NCI-H2196 treated with DMSO at 0.1 percent for 48 hours (cell line): ENCODE results near the gene CHRNA4.

ENCODE experiments used
- DNase-seq: peaks from one replicate; lab custom pipeline; 2025; ENCODE audit not compliant: unreplicated experiment; lab: John Stamatoyannopoulos, UW

CHRNA4 gene

DNA sequence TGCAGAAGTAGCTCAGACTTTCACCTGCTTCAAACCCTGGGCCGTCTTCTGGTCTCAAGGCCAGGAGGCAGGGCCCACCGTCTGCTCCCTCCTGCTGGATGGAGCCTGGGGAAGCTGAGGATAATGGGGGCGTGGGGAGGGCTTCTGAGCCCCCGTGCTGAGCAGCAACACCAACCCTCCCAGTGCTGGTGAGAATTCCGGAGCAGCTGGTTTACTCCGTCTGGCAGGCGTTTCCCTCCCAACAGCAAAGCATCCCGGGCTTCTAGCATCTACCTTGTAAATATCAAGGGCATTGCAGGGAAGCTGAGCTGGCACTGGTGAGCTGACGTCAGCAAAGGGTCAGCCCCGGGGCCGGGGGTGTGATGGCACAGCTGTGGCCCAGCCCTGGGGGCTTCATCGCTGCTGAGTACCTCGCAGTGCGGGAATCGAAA, 16.8 kb upstream of the CHRNA4 start:
- no peak for DNase-seq

DNA sequence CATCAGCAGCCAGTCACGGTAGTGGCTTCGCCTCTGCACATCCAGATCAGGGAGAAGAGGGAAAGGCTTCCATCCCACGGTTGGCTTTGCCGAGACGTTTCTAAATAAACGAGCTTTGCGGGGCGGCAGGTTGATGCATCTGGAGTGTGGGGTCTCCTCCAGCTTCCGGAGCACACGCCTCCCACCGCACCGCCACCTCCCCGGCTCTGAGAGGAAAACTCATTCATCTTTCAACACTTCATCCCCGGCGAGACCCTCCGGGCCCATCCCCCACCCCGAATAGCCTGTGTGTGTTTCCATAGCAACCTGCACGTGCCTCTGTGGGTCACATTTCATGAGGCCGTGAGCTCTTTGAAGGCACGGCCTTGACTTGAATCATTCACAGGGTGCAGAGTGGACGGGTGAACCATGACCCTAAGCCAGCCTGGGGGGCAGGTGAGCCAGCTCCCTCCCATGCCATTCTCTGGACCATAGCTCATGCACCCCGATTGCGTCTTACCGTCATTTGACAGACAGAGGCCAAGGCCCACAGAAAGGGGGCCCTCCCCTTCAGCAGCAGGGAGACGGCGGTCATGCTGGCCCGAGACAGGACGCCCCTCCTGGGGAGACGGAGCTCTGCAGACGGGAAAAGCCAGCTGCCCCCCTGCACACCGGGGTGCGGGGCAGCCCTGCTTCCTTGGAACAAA, 16.2 kb upstream of the CHRNA4 start:
- no peak for DNase-seq

DNA sequence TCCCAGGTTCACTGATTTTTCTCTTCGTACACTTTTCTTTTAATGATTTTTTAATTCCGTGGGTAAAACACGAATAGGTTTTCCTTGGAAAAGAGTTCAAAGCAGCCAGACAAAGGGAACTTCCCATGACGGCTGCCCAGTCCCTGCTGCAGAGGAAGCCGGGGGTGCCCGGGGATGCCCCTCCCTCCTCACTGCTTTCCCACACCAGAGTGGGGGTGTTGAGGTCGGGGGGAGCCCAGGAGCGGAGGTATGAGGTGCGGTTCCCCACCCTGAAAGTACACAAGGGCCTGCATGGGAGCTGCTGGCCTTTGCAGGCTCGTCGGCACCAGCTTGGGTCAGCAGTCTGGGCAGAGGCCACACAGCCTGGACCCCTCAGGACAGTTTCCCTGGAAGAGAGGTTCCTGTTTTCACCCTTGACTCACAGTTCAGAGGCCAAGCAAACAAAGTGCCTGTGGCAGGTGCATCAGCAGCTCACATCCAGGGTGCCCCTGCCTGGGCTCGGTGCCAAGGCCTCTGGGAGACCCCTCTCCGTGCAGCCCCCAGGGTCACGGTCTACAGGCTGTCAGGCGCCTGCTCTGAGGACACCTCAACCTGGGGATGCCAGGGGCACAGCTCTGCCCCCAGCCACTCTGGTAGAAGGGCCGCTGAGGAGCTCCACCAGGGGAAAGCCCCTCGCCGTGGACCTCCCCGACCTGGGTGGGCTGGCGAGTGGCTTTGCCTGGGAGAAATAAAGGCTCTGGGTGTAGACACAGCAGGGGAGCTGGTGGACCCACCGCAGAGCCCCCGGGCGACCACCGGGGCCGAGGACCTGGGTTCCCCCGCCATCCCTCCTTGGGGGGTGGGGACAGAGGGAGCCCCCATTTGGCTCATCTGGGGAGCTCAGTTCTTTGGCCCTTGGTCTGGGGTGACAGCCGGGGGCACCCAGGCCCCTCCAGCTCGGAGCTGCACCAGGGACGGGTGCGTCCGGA, 15.4 kb upstream of the CHRNA4 start:
- DNase-seq, result no peak

DNA sequence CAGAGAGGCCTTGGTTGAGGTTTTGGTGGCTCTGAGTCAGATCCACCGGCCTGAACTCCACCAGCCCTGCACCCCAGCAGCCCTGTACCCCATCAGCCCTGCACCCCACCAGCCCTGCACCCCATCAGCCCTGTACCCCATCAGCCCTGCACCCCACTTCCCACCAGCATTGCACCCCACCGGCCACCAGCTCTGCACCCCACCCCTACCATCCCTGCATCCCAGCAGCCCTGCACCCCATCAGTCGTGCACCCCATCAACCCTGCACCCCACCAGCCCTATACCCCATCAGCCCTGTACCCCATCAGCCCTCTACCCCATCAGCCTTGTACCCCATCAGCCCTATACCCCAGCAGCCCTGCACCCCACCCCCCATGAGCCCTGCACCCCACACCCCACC, 14.3 kb upstream of the CHRNA4 start:
- DNase-seq, result no peak

DNA sequence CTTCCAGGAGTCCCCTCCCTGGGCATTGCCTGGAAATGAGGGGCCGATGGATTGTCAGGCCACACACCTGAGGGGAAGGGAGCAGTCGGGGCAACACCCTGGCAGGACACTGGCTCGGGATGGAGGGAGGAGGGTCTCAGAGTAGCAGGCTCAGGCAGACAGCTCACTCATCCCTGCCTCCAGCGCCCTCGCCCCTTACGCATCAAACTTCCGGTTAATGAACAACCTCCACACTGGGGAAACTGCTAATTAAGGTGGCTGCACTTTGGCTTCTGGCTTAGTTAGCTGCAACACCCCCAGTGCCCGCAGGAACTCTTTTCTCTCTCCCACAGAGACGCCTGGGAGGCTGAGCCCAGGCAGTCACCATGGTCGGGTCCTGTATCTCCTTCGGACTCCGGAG, 13.4 kb upstream of the CHRNA4 start:
- no peak for DNase-seq

DNA sequence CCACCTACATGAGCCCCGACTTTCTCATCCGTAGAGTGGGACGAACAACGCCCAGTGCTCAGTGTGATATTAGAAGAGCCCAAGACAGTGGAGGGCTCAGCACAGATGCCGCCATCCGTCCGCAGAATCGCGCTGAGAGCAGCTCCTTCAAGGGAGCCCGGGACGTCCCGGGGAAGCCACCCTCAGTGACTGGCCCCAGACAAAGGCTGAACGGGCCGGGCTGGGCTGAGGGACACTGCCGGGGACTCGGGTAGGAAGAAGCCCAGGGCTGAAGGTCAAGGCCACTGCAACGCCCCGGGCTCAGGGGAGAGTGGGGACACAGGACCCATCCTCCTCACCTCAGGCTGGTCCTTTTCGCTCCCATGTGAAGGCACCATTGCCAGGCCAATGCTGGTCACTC, 12.8 kb upstream of the CHRNA4 start:
- no peak for DNase-seq

DNA sequence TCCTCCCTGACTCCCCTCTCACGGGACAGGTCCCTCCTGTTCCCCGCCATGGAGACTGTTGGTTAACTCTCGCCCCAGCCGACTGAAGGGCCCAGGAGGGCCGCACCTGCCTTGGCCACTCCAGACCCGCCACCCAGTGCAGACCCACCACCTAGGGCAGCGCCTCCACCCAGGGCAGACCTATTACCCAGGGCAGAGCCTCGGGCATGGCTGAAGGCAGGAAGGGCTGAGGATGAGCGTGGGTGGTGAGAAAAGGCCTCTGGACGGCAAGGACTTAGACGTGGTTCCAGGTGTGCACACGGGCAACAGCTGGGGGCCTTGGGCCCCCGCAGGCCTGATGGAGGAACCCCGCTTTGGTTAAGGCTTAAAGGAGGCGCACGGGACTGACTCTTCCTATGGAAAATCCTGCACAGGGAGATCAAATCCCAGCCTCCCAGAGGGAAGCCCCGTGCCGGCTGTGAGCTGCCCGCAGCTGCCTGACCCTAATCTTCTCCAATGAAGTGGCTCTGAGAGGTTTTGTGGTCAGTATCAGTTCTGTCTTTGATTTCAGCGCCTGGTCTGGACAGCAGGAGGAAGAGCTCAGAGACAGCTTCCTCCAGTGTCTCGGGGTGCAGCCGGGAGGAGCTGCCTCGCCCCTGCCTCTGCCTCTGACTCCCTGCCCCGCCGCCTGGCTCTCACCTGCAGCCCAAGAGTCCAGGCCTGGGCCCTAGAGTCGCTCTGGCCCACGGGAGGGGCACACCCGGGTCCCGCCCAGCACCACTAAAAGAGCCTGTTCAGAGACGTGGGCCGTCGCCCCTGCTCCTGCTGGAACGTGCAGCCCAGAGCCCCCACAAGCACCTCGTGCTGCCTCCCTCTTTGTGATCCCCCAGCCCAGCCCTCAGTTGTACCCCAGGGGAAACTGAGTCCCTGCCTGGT, 12.1 kb upstream of the CHRNA4 start:
- no peak for DNase-seq

DNA sequence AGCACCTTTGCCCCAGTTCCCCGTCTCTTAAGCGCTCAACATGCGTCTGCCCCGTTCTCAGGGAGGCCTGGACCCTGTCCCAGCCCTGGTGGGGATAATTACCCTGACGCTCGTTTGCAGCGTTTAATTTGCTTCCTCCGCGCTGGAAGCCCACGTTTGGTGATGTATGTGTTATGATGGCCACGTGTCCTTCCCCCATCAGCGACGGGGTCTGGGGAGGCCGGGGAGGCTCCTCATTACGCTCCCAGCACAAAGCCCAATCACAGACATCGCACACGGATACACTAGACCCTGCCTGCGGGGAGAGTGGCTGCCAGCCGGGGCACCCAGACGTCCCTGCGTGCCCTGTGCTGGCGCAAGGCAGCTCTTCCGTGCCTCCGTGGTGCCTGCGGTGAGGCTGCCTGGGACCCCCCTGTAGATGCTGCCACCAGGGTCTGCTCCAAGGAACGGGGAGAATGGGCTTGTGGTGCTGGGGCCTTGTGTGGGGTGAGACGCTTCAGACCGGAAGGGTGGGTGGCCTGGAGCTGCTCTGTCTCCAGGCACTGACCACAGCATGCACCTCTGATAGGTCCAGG, 10.2 kb upstream of the CHRNA4 start:
- DNase-seq, result no peak

DNA sequence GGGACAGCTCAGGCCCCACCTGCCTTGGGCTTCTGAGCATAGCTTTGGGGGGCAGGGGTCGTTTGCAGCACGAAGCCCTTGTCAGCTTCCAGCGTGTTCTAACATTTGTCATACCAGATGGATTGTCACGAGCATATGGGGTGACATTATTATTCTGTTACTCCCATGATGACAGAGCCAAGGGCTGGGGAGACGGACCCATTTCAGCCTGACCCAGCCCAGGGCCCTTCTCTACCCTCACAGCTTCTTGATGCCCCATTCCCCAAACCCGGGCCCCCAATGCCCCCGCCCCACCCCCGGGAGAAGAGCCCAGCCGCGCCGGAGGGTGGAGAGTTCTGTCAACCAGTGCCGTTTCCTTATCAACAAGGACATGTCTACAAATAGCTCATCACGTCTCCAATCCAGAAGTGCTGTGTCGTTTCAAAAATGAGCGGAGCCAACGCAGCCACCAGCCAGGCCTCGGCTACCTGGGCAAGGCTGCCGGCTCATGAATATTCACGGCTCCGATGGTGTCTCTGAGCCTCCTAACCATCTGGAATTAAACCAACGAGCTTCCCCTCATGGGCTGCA, 9.6 kb upstream of the CHRNA4 start:
- no peak for DNase-seq

DNA sequence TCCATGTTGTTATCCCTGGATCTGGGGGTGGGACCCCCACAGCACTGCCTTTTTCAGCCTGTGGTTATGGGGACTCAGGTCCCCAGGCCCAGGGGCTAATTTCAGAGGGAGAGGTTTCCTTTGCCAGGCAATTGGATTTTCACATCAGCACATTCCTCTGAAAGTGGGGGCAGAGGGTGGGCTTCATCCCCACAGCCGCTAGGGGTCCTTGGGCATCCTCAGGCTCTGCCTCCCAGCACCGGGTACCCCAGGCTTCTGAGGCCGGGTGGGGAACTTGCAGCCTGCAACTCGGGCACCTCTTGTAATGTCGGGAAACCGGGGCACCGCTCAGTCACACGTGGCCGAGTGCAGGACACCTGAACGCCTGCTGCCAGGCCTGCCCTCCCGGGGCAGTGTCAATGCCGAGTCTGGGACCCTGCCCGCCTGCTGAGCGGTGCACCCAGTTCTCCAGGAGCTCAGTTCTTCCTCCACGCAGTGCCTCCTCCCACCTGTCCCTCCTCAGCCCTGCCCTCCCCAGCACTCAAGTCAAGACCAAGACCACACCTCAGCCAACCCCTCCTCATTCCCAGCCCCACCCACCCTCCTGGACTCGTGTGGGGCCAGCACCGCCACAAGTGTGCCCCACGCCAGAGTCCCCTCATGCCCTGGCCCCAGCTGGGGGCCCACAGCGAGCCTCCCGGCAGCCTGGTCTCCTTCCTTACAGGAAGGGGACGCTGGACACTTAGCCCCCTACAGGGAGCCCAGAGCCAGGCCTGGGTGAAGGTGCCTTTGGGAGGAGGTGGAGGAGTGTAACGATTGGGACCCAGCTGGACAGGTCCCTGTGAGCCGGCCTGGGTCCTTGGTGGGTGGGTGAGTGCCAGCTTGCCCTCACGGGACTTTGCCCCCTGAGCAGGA, 8.8 kb upstream of the CHRNA4 start:
- DNase-seq, result no peak

DNA sequence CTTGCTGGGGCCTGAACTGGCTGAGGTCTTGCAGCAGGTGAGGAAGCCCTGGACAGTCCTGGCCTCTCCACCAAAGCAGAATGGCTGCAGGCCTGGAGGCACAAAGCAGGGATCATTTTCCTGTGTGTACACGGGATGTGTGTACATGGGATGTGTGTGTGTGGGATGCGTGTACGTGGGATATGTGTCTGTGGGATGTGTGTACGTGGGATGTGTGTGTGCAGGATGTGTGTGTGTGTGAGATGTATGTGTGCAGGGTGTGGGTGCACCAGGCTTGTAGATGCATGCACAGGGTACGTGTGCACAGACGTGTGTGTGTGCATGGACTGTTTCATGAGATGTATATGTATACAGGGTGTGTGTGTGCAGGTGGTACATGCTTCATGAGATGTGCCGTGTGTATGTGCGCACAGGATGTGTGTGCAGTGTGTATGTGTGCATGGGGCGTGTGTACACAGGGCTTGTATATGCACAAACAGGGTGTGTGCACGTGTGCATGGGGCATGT, 7.9 kb upstream of the CHRNA4 start:
- DNase-seq, result no peak

DNA sequence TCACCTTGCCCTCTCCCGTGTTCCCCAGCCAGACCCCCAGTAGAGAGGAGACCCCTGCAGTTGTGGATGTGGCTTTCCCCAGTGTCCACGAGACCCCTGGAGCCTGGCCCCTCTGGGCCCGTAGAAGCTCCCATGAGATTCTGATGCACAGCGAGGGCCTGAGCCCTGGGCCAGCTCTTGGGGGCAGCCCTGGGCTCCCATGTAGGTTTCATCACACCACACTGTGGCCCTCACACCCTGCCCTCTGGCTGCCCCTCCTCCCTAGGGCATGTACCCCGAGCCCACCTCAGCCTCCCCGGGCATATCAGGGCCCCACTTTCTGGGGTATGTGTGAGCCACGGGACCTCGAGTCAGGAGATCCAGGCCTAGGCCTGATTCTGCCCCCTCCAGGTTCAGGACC, 7.0 kb upstream of the CHRNA4 start:
- no peak for DNase-seq

DNA sequence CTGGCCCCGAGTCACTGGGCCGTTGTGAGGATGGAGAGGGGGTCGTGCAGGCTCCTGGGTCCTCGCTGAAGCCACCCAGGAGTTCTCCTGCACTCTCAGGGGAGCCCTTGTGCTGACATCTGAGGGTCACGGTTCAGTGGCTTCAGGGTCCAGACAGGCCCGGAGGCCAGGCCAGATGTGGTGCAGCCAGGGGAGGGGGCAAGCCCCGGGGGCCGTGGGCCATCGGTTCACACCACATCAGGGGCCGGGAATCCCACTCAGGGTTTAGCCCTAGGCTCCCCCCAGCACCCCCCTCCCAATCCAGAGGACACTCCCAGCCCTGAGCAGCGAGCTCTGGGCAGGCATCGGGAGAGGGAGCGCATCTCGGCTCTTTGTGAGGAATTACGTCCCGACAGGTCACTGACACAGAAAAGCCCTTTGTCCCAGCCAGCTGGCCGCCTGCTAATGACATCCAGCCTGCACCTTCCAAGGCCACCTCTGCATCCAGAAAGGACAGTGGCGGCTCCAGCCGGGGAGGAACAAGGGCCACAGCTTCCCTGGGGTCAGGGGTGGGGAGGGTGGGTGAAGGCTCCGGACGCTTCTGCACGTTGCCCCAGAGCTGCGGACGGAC, 6.4 kb upstream of the CHRNA4 start:
- DNase-seq, result no peak

DNA sequence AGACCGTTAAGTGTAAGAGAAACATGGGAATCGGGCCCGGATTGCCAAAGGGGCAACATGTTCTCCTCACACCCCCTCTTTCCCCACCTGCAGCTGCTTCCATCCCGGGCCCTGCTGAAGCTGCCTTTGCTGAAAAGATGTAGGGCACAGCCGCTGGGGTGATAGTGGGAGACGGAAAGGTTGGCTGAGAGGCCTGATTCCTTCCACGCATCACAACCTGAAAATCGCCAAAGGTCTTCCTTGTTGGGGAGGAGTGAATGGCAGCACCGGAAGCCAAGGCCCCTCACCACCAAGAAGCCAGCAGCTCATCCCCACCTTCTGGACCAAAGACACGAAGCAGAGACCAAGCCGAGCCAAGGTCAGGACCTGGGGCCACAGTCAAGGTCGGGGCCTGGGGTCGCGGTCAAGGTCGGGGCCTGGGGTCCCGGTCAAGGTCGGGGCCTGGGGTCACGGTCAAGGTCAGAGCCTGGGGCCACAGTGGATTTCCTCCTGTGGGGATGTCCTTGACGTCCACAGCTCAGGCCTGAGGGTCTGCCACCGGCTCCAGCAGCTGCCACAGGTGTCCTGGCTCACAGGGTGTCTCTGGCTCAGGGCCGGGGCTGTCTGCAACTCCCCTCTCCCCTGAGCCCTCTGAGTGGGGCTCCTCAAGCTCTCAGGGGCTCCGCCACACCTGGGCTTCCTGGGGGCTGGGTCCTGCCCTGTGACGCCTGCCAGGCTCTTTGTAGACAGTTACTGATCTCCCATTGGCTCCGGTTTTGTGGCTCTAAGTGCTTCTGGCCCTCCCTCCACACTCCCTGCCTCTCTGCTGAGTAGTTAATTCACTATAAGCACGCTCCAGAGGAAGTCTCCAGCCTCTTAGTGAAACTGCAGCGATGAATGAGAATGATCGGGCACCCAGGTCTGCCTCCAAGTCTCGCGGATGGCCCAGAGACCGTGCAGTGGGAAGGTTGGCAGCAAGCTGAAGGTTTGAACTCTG, 5.5 kb upstream of the CHRNA4 start:
- no peak for DNase-seq

DNA sequence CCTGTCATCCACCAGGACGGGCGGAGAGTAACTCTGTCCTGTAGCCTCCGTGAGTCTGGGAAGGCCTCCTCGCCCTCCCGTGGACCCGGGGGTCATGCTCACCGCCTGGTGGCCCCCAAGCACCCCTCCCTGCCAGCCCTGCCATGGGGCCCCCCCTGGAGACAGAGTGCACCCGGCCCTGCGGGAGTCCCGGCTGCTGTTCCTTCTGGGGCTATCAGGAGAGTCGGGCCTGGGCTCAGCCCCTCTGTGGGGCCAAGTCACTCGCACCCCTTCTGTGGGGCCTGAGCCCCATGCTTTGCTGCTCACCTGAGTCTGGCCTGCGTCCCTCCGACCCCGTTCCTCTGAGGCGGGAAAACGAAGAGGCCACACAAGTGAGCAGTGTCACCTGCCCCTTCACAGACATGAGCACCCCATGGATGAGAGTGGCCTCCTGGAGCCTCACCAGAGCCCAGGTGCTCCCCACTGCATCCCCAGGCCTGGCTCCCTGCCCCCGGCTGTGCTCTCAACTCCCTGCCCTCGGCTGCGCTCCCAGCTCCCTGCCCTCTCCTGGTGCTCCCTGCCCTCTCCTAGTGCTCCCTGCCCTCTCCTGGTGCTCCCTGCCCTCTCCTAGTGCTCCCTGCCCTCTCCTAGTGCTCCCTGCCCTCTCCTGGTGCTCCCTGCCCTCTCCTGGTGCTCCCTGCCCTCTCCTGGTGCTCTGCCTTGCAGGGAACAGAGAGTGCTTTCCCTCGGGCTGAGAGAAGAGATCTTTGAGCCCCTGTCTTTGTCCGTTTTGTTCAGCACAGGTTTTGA, 4.6 kb upstream of the CHRNA4 start:
- no peak for DNase-seq

DNA sequence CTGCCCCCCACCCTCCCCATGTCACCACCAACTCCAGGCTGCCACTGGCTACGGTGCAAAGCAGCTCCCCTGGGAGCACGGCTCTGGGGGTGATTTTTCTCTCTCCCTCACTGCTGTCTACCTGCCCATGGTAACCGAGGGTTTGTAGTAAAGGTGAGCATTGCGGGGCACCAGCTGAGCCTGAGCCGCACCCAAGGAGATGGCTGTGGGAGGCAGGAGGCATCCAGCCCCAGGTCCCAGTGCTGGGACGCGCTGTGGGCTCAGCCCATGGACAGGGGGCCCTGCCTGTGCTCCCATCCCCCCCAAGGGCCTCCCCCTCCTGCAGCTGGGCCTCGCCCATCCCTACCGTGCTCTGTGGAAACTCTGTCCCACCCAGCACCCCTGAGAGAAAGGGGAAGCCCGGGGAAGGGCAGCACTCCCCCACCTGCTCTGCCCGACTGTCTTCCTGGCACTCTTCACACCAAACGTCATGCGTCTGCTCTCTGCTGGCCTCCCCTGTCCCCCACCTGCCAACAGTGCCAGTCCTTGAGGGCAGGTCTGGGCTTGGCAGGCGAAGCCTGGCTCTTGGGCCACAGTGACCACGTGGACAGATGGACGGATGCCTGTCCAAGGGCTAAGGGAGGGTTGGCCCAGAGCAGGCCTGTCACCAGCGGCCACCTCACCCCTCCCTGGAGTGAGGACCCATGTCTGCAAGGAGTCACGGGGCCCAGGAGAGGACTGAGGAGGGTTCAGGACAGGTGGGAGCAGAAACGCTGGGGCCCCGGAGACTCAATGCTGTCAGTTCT, 3.8 kb upstream of the CHRNA4 start:
- DNase-seq, result peak; percentile 22
